HG02763 (cell line): ENCODE results near the gene APOBEC3B.
"Not testable (repeated sequence)": the region's sequence is repeated elsewhere in the genome, so short reads cannot be mapped to it uniquely, and the experiment has no call there.

ENCODE experiments used
- ATAC-seq: cut with Tn5 transposase; IDR thresholded peaks from one replicate; pipeline ENCODE4 v1.9.1; 2021; ENCODE audit warnings: mild to moderate bottlenecking, moderate library complexity; ENCODE audit not compliant: unreplicated experiment

Gene APOBEC3B

GRCh38 chr22:39024519-39025308, 42.6 kb downstream of the APOBEC3B start:
- no peak for ATAC-seq

- no peak for ATAC-seq
Observed at GRCh38 chr22:39026509-39027150, 44.5 kb downstream of the APOBEC3B start.

GRCh38 chr22:39027717-39028116, 45.6 kb downstream of the APOBEC3B start:
- no peak for ATAC-seq

- ATAC-seq: no peak
Observed at GRCh38 chr22:39028281-39028680, 46.1 kb downstream of the APOBEC3B start.

- no peak for ATAC-seq
Observed at GRCh38 chr22:39029227-39029626, 47.1 kb downstream of the APOBEC3B start.

GRCh38 chr22:39030705-39031104, 48.6 kb downstream of the APOBEC3B start:
- no peak for ATAC-seq

GRCh38 chr22:39031434-39032295, 49.5 kb downstream of the APOBEC3B start:
- not testable (repeated sequence) for ATAC-seq

GRCh38 chr22:39037071-39037470, 54.9 kb downstream of the APOBEC3B start:
- ATAC-seq: not testable (repeated sequence)

GRCh38 chr22:39039306-39040126, 57.4 kb downstream of the APOBEC3B start:
- no peak for ATAC-seq

GRCh38 chr22:39040155-39040537, 58.0 kb downstream of the APOBEC3B start:
- not testable (repeated sequence) for ATAC-seq

- peak; percentile 92 for ATAC-seq
Observed at GRCh38 chr22:39040538-39041296, 58.6 kb downstream of the APOBEC3B start, which contains the start of gene APOBEC3F. Gene APOBEC3F, plus strand, starts transcription at chr22:39040864. Its CDS starts 97 bp downstream, at chr22:39040961.

GRCh38 chr22:39041908-39042307, 59.8 kb downstream of the APOBEC3B start:
- ATAC-seq: no peak
